GM12874 (cell line): ENCODE data around the gene ELF1.

Experiments used
- CTCF ChIP-seq: IDR thresholded peaks from 2 replicates; pipeline ENCODE4 v1.5.1; 2011; ENCODE audit warnings: low read depth, mild to moderate bottlenecking, control low read depth, low read length, moderate library complexity; ENCODE audit not compliant: insufficient read depth

ELF1 gene

GRCh38 chr13:41008349-41008980 is 10.7 kb downstream of the ELF1 start:
- no peak for TF ChIP-seq CTCF

GRCh38 chr13:41007744-41008128 is 11.4 kb downstream of the ELF1 start:
- TF ChIP-seq CTCF, result no peak

- 0 out of 2 replicates have a peak, but pooled peaks have one; percentile 3 for TF ChIP-seq CTCF
Observed at GRCh38 chr13:41006978-41007743, 12.0 kb downstream of the ELF1 start.

GRCh38 chr13:41006306-41006705 is 12.8 kb downstream of the ELF1 start:
- TF ChIP-seq CTCF, result no peak

GRCh38 chr13:41005704-41006103 is 13.4 kb downstream of the ELF1 start:
- TF ChIP-seq CTCF, result no peak

- no peak for TF ChIP-seq CTCF
Observed at GRCh38 chr13:41004875-41005693, 14.0 kb downstream of the ELF1 start.

- TF ChIP-seq CTCF, result no peak
Observed at GRCh38 chr13:41002606-41003005, 16.5 kb downstream of the ELF1 start.
